Measurements from ENCODE around the gene MDFIC. TPM values are rescaled to one million over a fixed set of nuclear protein-coding genes. Genes with fewer than 3 reads are reported as not detected.

MDFIC gene
- total RNA-seq, 1 donor: 72.1 TPM

DNA sequence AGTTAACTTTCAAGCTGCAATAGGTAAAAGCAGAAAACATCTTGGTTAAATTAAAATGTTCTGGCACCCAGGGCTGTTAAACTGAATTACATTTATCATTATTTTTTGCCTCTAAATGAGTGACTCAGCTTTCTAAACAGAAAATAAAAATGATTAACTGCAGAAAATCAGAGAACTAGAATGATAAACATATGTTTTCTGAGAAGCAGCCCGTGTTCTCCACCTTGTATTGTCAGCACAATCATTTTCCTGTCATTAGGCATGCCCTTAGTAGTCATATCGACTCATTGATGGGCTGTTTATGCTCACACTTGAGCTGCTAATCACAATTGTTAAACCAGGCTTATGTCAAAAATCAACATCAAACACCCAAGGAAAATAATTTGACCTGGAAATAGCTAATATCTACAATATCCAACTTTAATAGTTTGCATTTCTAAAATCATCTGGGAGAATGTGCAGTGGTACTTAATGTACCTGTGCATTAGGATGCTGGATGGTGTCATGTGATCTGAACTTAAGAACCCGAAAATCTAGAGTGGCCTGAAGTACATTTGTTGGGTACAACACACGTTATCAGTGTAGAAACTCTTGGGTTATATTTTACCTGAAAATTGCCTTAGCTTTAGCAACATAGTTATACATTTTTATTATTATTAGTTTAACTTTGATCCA, 2.3 kb downstream of the MDFIC start:
- peak overlapping the region; percentile 83 for H3K4me3 ChIP-seq (ENCODE audit: low read depth, low read length)
- no peak for TF ChIP-seq CTCF (IDR thresholded peaks at IDR 0.05; ENCODE audit: insufficient read depth, low read length)
- no peak for DNase-seq (ENCODE audit: low read depth)

- peak; percentile 41 for DNase-seq (ENCODE audit: low read depth)
- peak overlapping the region; percentile 14 for H3K4me3 ChIP-seq (ENCODE audit: low read depth, low read length)
- no peak for TF ChIP-seq CTCF (IDR thresholded peaks at IDR 0.05; ENCODE audit: insufficient read depth, low read length)
These were observed 3.5 kb downstream of the MDFIC start for GRCh38 chr7:114925434-114925833.

DNA sequence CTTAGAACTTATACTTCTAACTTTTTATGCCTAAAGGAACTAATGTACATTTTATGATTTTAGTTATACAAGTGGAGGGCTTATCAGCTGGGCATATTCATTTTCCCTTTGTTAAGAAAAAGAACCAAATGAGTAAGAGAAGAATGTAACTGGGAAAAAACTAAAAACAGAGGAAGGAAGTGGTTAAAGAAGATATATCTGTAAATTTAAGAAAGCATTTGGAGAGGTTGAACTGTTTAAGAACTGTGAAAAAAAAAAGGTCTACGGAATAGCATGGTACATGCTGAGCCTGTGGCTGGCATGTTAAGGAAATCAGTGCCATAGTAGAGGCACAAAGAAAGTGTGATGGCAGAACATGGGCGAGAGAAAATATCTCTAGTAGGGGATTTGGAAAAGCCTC, 6.2 kb downstream of the MDFIC start:
- DNase-seq (ENCODE audit: low read depth): no peak
- no peak for TF ChIP-seq CTCF (IDR thresholded peaks at IDR 0.05; ENCODE audit: insufficient read depth, low read length)

DNA sequence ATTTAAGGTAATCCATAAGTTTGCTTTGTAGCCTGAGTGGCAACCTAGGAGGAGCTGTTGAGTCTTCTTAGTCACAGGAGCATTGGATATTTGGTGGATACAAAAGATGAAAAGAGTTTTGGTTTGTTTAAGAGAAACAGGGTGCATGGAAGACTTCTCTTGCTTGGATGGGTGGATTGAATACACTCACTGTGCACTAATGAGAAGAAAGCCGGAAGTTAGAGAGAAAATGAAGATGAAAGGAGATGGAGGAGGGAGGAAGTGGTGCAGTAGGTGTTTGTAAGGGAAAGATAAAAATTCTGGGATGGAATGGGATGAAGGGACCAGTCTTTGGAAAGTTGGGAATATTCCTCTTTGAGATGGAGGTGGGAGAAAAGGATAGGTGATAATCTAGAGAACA, 7.7 kb downstream of the MDFIC start:
- no peak overlapping the region for H3K4me3 ChIP-seq (ENCODE audit: low read depth, low read length)
- no peak for TF ChIP-seq CTCF (IDR thresholded peaks at IDR 0.05; ENCODE audit: insufficient read depth, low read length)
- DNase-seq (ENCODE audit: low read depth): no peak

More for the DNA sequence above, 6.2 kb downstream of the MDFIC start:
- H3K4me3 ChIP-seq (ENCODE audit: low read depth, low read length): no peak overlapping the region

GRCh38 chr7:114930107-114930661, 8.3 kb downstream of the MDFIC start:
- H3K4me3 ChIP-seq (ENCODE audit: low read depth, low read length): no peak overlapping the region
- no peak for TF ChIP-seq CTCF (IDR thresholded peaks at IDR 0.05; ENCODE audit: insufficient read depth, low read length)
- DNase-seq (ENCODE audit: low read depth): no peak

DNA sequence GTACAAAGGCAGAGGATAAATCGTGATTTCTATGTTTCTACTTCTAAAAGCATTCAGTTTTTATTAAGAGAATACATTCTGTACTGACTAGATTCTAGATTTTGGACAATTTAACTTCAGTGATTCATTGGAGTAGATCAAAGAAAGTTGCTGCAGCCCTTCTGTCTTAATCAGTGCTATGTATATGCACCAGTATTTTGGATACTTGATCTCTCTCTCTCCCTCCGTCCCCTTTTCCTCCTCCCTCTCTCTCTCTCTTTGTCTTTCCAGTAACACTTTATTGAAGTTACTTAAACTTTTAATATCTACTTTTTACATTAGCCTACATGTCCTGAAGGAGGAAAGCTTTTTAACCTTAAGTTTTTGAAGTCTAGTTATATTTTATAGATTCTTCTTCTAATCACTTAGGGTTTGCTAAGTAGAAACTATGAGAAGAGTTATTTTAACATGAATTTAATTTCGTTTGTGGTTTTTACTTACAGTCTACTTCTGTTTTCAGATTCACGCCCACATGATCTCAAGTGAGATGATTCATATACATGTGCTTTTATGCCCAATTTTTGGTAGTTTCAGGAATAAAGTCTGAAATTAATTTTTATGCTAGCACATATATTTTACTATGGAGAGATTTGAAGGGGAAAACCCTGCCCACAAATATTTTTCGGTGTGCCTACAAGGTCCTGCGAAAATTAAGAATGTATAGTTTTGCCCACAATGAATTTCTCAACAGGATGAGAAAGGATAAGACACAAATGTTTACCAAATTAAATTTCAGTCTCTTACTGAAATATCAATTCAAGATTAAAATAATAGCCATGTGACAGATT, 9.1 kb downstream of the MDFIC start:
- TF ChIP-seq CTCF (IDR thresholded peaks at IDR 0.05; ENCODE audit: insufficient read depth, low read length): no peak
- no peak overlapping the region for H3K4me3 ChIP-seq (ENCODE audit: low read depth, low read length)
- peak; percentile 60 for DNase-seq (ENCODE audit: low read depth)

All from fibroblast of the aortic adventitia (primary cell).